Right atrium auricular region (tissue), 2 donors: Measurements from ENCODE around the gene NCAPH2. TPM values are rescaled to one million over a fixed set of nuclear protein-coding genes. Genes with fewer than 3 reads are reported as not detected.

ENCODE experiments used
- DNase-seq: peaks from one replicate; pipeline ENCODE4 v3.0.0-alpha.2; 2019; ENCODE audit warnings: low spot score
- H3K27ac ChIP-seq, 2 donors: fragments of 200-600 bp; sonication (generic); 1 replicate in 1 of 2; 2 replicates in 1 of 2; pipeline ENCODE4 v1.5.1; 2016 to 2019
- H3K27me3 ChIP-seq, 2 donors: fragments of 200-600 bp; sonication (generic); one replicate each; pipeline versions ENCODE4 v1.5.1 to v1.6.0; 2017 to 2019
- H3K36me3 ChIP-seq: fragments of 200-600 bp; sonication (generic); one replicate; pipeline ENCODE4 v1.5.1; 2016
- H3K4me1 ChIP-seq, 2 donors: fragments of 200-600 bp; sonication (generic); one replicate each; pipeline versions ENCODE4 v1.5.1 to v1.6.0; 2017 to 2019
- H3K4me3 ChIP-seq, 2 donors: fragments of 200-600 bp; sonication (generic); 1 replicate in 1 of 2; 2 replicates in 1 of 2; pipeline ENCODE4 v1.5.1; 2017 to 2019; ENCODE audit warnings: mild to moderate bottlenecking in 1 of 2, moderate library complexity in 1 of 2
- H3K9me3 ChIP-seq, 2 donors: fragments of 200-600 bp; sonication (generic); one replicate each; pipeline ENCODE4 v1.5.1; 2019
- total RNA-seq, 2 donors: library from RNA; depleted of rRNA; stranded (reverse); fragments of >200 nt; gene quantifications; one replicate each; pipeline ENCODE4 v1.1.0, GENCODE V29; 2016
- TF ChIP-seq, protein P1 (sequence below), 2 donors: fragments of 200-600 bp; sonication (generic); IDR thresholded peaks; one replicate each; pipeline ENCODE4 v1.5.1; 2019; ENCODE audit warnings: antibody characterized with exemption in 2 of 2

The NCAPH2 gene
- total RNA-seq, 2 donors from 2014 or later = 19.5 to 33.4 TPM

- Histone ChIP-seq H3K4me1 (peaks cover 0 to 29% of the 10 kb centered on the region in 2 donors), H3K27ac (peak overlapping the region in 1 of 2 donors; percentile 28), H3K9me3 (no peaks in the 10 kb centered on the region), H3K4me3 (peak overlapping the region in 1 of 2 donors; percentile 33), H3K27me3 (peaks cover 8 to 19% of the 10 kb centered on the region in 2 donors), H3K36me3 (no peaks in the 10 kb centered on the region)
- peak; percentile 76 for DNase-seq
- TF ChIP-seq, protein P1, sequence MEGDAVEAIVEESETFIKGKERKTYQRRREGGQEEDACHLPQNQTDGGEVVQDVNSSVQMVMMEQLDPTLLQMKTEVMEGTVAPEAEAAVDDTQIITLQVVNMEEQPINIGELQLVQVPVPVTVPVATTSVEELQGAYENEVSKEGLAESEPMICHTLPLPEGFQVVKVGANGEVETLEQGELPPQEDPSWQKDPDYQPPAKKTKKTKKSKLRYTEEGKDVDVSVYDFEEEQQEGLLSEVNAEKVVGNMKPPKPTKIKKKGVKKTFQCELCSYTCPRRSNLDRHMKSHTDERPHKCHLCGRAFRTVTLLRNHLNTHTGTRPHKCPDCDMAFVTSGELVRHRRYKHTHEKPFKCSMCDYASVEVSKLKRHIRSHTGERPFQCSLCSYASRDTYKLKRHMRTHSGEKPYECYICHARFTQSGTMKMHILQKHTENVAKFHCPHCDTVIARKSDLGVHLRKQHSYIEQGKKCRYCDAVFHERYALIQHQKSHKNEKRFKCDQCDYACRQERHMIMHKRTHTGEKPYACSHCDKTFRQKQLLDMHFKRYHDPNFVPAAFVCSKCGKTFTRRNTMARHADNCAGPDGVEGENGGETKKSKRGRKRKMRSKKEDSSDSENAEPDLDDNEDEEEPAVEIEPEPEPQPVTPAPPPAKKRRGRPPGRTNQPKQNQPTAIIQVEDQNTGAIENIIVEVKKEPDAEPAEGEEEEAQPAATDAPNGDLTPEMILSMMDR (IDR thresholded peaks at IDR 0.05) = peak; percentile 48 to 74
Measured at GRCh38 chr22:50544078-50544745, 36.2 kb downstream of the NCAPH2 start.

DNA sequence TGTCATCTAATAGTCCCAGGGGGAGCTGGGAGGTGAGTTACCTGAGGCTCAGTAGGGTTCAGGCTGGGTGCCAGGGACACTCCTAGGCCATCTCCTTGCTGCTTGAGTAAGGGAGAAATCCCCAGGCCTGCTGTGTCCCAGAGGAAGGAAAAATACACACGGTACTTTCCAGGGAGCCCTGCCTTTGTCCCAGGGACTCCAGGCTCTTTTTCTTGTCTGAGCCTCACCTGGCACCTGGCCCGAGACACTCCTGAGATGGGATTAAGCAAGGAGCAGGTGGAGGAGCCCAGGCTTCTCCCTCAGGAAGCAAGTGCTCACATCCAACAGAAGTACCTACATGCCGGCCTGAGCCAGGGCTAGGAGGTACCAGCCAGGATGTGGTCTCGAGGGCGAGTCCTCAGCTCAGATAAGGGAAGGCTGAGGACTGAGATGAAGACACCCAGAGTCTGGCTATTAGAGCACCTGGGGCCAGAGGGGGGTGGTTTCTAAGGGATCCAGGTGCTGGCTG is 36.8 kb downstream of the NCAPH2 start:
- H3K9me3 ChIP-seq = no peaks in the 10 kb centered on the region
- no peaks in the 10 kb centered on the region for H3K36me3 ChIP-seq
- peaks cover 0 to 27% of the 10 kb centered on the region in 2 donors for H3K4me1 ChIP-seq
- H3K27me3 ChIP-seq = peaks cover 8 to 19% of the 10 kb centered on the region in 2 donors
- no peak overlapping the region for H3K4me3 ChIP-seq
- TF ChIP-seq, protein P1 (IDR thresholded peaks at IDR 0.05) = no peak
- H3K27ac ChIP-seq = no peak overlapping the region
- DNase-seq = no peak

DNA sequence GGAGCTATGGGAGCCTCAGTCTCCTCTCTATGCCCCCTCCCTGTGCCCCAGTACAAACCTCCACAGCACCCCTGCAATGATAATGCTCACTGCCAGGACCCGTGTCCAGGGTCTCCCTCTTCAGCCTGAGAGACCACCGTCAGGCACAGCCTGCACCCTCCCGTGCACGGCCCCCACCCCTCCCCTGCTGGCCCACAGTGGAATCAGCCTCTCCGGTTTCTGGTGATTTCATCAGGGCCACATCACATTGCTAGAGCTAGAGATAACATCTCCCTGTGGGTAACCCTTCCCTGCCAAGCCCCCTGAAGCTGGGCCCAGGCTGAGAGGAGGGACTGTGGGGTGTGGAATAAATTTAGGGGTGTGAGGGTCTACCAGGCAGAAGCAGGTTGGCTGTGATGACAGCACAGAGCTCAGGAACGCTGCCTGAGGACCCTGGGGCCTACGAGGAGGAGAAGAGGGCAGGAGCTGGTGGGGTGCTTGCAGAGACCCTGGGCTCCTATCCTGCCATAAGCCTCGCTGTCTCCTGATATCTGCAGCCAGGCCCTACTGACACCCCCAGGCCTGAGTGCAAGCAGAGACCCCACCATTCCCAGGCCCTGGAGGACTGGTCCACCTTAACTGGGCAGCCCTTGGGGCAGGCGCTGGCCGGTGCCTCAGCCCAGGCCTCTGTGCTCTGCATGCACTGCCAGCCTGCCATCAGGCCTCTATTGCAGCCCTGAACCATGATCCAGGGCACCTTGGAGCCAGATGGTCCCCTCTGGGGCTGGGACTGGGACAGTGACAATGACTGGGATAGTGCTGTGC is 37.7 kb downstream of the NCAPH2 start, which contains the start of gene KLHDC7B:
Gene KLHDC7B (plus strand): TSS at position 378 of the 804 bp plus-strand sequence. CDS start 345 bp downstream, at position 723.
- H3K9me3 ChIP-seq = no peaks in the 10 kb centered on the region
- no peak within 1 kb of the TSS for H3K4me3 ChIP-seq
- TF ChIP-seq, protein P1 (IDR thresholded peaks at IDR 0.05) = no peak
- peaks cover 0 to 25% of the 10 kb centered on the region in 2 donors for H3K4me1 ChIP-seq
- DNase-seq = no peak
- peaks cover 8 to 19% of the 10 kb centered on the region in 2 donors for H3K27me3 ChIP-seq
- no peaks in the 10 kb centered on the region for H3K36me3 ChIP-seq
- H3K27ac ChIP-seq = no peak within 1 kb of the TSS

GRCh38 chr22:50546326-50547262 is 38.6 kb downstream of the NCAPH2 start:
- H3K36me3 ChIP-seq = no peaks in the 10 kb centered on the region
- peaks cover 0 to 25% of the 10 kb centered on the region in 2 donors for H3K4me1 ChIP-seq
- no peak overlapping the region for H3K4me3 ChIP-seq
- peaks cover 8 to 19% of the 10 kb centered on the region in 2 donors for H3K27me3 ChIP-seq
- no peaks in the 10 kb centered on the region for H3K9me3 ChIP-seq
- no peak overlapping the region for H3K27ac ChIP-seq
- no peak for DNase-seq
- TF ChIP-seq, protein P1 (IDR thresholded peaks at IDR 0.05) = no peak
